ENCODE measurements around the gene GMPPB.
"Not testable (repeated sequence)": the region's sequence is repeated elsewhere in the genome, so short reads cannot be mapped to it uniquely, and the experiment has no call there.

GMPPB gene

GRCh38 chr3:49691481-49691880, 32.3 kb downstream of the GMPPB start:
- not testable (repeated sequence) for DNase-seq (ENCODE audit: low read depth in 2 of 2)

- not testable (repeated sequence) for DNase-seq (ENCODE audit: low read depth in 2 of 2)
Measured at GRCh38 chr3:49690856-49691255, 32.9 kb downstream of the GMPPB start.

- not testable (repeated sequence) for DNase-seq (ENCODE audit: low read depth in 2 of 2)
Measured at GRCh38 chr3:49689908-49690624, 33.7 kb downstream of the GMPPB start.

GRCh38 chr3:49689046-49689907, 34.5 kb downstream of the GMPPB start, which contains the start of the genes MST1 and RNF123:
Gene MST1, minus strand, starts transcription at chr3:49689474. Its CDS starts 783 bp downstream, at chr3:49688691.
Gene RNF123, plus strand, starts transcription at chr3:49689557. Its CDS starts 1,609 bp downstream, at chr3:49691166.
- peak; percentile 75 to 81 for DNase-seq (ENCODE audit: low read depth in 2 of 2)

- not testable (repeated sequence) for DNase-seq (ENCODE audit: low read depth in 2 of 2)
Measured at GRCh38 chr3:49688338-49689045, 35.3 kb downstream of the GMPPB start.

- not testable (repeated sequence) for DNase-seq (ENCODE audit: low read depth in 2 of 2)
Measured at GRCh38 chr3:49687424-49687795, 36.3 kb downstream of the GMPPB start.

GRCh38 chr3:49686769-49687423, 36.9 kb downstream of the GMPPB start:
- not testable (repeated sequence) for DNase-seq (ENCODE audit: low read depth in 2 of 2)

GRCh38 chr3:49686346-49686745, 37.4 kb downstream of the GMPPB start:
- DNase-seq (ENCODE audit: low read depth in 2 of 2), result not testable (repeated sequence)

- DNase-seq (ENCODE audit: low read depth in 2 of 2), result not testable (repeated sequence)
Measured at GRCh38 chr3:49685846-49686245, 37.9 kb downstream of the GMPPB start.

- DNase-seq (ENCODE audit: low read depth in 2 of 2), result not testable (repeated sequence)
Measured at GRCh38 chr3:49685103-49685502, 38.6 kb downstream of the GMPPB start.

GRCh38 chr3:49684453-49684852, 39.3 kb downstream of the GMPPB start:
- not testable (repeated sequence) for DNase-seq (ENCODE audit: low read depth in 2 of 2)

- no peak for DNase-seq (ENCODE audit: low read depth in 2 of 2)
Measured at GRCh38 chr3:49683162-49683561, 40.6 kb downstream of the GMPPB start.

- DNase-seq (ENCODE audit: low read depth in 2 of 2), result no peak
Measured at GRCh38 chr3:49681543-49681942, 42.2 kb downstream of the GMPPB start.

GRCh38 chr3:49681232-49681522, 42.6 kb downstream of the GMPPB start:
- DNase-seq (ENCODE audit: low read depth in 2 of 2), result no peak

GRCh38 chr3:49680493-49681231, 43.1 kb downstream of the GMPPB start:
- no peak for DNase-seq (ENCODE audit: low read depth in 2 of 2)

GRCh38 chr3:49675912-49676311, 47.8 kb downstream of the GMPPB start:
- no peak for DNase-seq (ENCODE audit: low read depth in 2 of 2)

- no peak for DNase-seq (ENCODE audit: low read depth in 2 of 2)
Measured at GRCh38 chr3:49674497-49674983, 49.2 kb downstream of the GMPPB start.

GRCh38 chr3:49673715-49674496, 49.8 kb downstream of the GMPPB start, which contains the start of gene APEH:
Gene APEH, plus strand, starts transcription at chr3:49674351. Its CDS starts 51 bp downstream, at chr3:49674402.
- peak; percentile 93 for DNase-seq (ENCODE audit: low read depth in 2 of 2)

- DNase-seq (ENCODE audit: low read depth in 2 of 2), result no peak
Measured at GRCh38 chr3:49673121-49673714, 50.5 kb downstream of the GMPPB start.
